ENCODE data around the gene CLRN1. TPM values are rescaled to one million over a fixed set of nuclear protein-coding genes. Genes with fewer than 3 reads are reported as not detected.

CLRN1 gene
- total RNA-seq, 1 experiment from 2014 or later: not detected

- DNase-seq: no peak
- no peak overlapping the region for H3K4me3 Mint-ChIP-seq (ENCODE audit: low read depth, unreplicated experiment)
- peaks cover 85% of the 10 kb centered on the region for H3K27me3 Mint-ChIP-seq (ENCODE audit: unreplicated experiment)
- H3K27ac Mint-ChIP-seq (ENCODE audit: unreplicated experiment): no peak overlapping the region
- CTCF ChIA-PET: no interaction called here
- no peaks in the 10 kb centered on the region for H3K36me3 Mint-ChIP-seq (ENCODE audit: insufficient read depth, unreplicated experiment)
- BruUV-seq (replicated peaks): no TSS peak
- H3K9me3 Mint-ChIP-seq (ENCODE audit: low read depth, unreplicated experiment): no peaks in the 10 kb centered on the region
- H3K4me1 Mint-ChIP-seq (ENCODE audit: low read depth, unreplicated experiment): peaks cover 3% of the 10 kb centered on the region
- TF ChIP-seq CTCF (IDR thresholded peaks at IDR 0.05; ENCODE audit: unreplicated experiment): no peak
- intact Hi-C loops (cut with micrococcal nuclease; ENCODE audit: unreplicated experiment): no loop called here
These were observed 7.1 kb downstream of the CLRN1 start for GRCh38 chr3:150965436-150965835.

DNA sequence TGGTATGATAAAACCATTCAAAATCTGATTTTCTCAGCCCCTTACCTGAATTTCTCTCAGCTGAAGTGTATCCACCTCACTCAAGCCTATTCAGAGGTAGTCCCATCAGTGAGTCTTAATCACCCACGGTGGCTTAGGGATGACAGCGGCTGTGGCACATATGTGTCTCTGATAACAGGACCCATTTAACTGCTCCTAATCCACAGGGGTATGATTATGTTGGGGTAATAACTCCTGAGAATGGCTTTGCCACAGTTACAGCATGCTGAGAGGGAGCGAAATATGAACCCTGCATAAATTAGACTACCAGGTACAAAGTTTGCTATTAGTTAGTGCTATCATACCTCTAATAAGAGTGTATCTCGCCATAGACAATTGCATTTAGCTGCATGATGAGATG, 10.6 kb downstream of the CLRN1 start:
- Mint-ChIP-seq H3K4me1 (ENCODE audit: low read depth, unreplicated experiment) (no peaks in the 10 kb centered on the region), H3K27me3 (ENCODE audit: unreplicated experiment) (peaks cover 95% of the 10 kb centered on the region), H3K27ac (ENCODE audit: unreplicated experiment) (no peak overlapping the region), H3K9me3 (ENCODE audit: low read depth, unreplicated experiment) (no peaks in the 10 kb centered on the region), H3K36me3 (ENCODE audit: insufficient read depth, unreplicated experiment) (no peaks in the 10 kb centered on the region), H3K4me3 (ENCODE audit: low read depth, unreplicated experiment) (no peak overlapping the region)
- intact Hi-C loops (cut with micrococcal nuclease; ENCODE audit: unreplicated experiment): no loop called here
- BruUV-seq (replicated peaks): no TSS peak
- TF ChIP-seq CTCF (IDR thresholded peaks at IDR 0.05; ENCODE audit: unreplicated experiment): no peak
- CTCF ChIA-PET: interaction anchor here (0.6 kb wide), 1 partner anchor 190 kb away, joined by 4 read pairs; no protein-coding TSS in a partner anchor
- no peak for DNase-seq

GRCh38 chr3:150960708-150961684, 11.5 kb downstream of the CLRN1 start:
- no peaks in the 10 kb centered on the region for H3K9me3 Mint-ChIP-seq (ENCODE audit: low read depth, unreplicated experiment)
- CTCF ChIA-PET: interaction anchor here (0.6 kb wide), 1 partner anchor 191 kb away, joined by 4 read pairs; no protein-coding TSS in a partner anchor
- H3K4me1 Mint-ChIP-seq (ENCODE audit: low read depth, unreplicated experiment): no peaks in the 10 kb centered on the region
- no peaks in the 10 kb centered on the region for H3K36me3 Mint-ChIP-seq (ENCODE audit: insufficient read depth, unreplicated experiment)
- H3K27me3 Mint-ChIP-seq (ENCODE audit: unreplicated experiment): peaks cover 95% of the 10 kb centered on the region
- no peak for TF ChIP-seq CTCF (IDR thresholded peaks at IDR 0.05; ENCODE audit: unreplicated experiment)
- no peak overlapping the region for H3K4me3 Mint-ChIP-seq (ENCODE audit: low read depth, unreplicated experiment)
- H3K27ac Mint-ChIP-seq (ENCODE audit: unreplicated experiment): no peak overlapping the region
- no TSS peak for BruUV-seq (replicated peaks)
- DNase-seq: no peak
- intact Hi-C loops (cut with micrococcal nuclease; ENCODE audit: unreplicated experiment): no loop called here

DNA sequence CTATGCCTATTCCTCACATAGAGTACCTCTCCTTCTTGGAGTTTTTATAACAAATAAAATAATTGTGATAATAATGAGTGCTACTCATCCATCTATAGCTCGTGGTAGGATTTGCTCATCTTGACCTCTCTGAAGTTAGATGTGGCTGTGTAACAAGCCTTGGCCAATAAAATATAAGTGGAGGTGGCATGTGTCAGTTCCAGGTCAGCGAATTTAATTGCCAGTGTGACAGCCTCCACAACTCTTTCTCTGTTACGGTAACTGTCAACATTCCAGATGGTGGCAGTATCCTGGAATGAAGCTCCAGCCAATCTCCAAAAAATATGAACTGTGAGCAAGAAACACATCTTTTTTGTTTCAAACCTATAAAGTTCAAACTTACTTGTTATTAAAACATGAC, 13.8 kb downstream of the CLRN1 start:
- CTCF ChIA-PET: no interaction called here
- no peak overlapping the region for H3K4me3 Mint-ChIP-seq (ENCODE audit: low read depth, unreplicated experiment)
- H3K27ac Mint-ChIP-seq (ENCODE audit: unreplicated experiment): no peak overlapping the region
- no peaks in the 10 kb centered on the region for H3K4me1 Mint-ChIP-seq (ENCODE audit: low read depth, unreplicated experiment)
- no peaks in the 10 kb centered on the region for H3K36me3 Mint-ChIP-seq (ENCODE audit: insufficient read depth, unreplicated experiment)
- intact Hi-C loops (cut with micrococcal nuclease; ENCODE audit: unreplicated experiment): no loop called here
- no TSS peak for BruUV-seq (replicated peaks)
- no peaks in the 10 kb centered on the region for H3K9me3 Mint-ChIP-seq (ENCODE audit: low read depth, unreplicated experiment)
- no peak for TF ChIP-seq CTCF (IDR thresholded peaks at IDR 0.05; ENCODE audit: unreplicated experiment)
- no peak for DNase-seq
- peaks cover 95% of the 10 kb centered on the region for H3K27me3 Mint-ChIP-seq (ENCODE audit: unreplicated experiment)
